HG02884 (cell line): ENCODE results near the gene POPDC3.

ENCODE experiments used
- ATAC-seq: cut with Tn5 transposase; IDR thresholded peaks from one replicate; pipeline ENCODE4 v1.9.1; 2021; ENCODE audit warnings: mild to moderate bottlenecking, moderate library complexity; ENCODE audit not compliant: unreplicated experiment

Gene POPDC3

DNA sequence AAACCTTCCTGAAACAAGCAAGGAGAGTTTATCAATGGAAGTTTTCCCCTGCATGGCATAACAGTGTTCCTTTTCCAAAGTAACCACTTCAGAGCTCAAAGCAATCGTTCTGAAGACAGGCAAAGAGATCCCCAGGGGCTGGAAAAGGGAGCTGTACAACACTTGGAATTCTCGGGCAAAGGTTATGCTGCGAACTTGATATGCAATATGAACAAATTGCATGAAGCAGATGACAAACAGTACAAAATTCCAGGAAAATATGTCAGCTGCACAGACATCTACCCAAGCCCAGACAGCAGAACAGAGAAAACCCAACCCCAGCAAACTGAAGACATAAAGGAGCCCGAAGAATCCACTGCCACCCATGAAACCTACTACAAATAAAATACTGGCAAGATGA is 18.4 kb downstream of the POPDC3 start:
- no peak for ATAC-seq

DNA sequence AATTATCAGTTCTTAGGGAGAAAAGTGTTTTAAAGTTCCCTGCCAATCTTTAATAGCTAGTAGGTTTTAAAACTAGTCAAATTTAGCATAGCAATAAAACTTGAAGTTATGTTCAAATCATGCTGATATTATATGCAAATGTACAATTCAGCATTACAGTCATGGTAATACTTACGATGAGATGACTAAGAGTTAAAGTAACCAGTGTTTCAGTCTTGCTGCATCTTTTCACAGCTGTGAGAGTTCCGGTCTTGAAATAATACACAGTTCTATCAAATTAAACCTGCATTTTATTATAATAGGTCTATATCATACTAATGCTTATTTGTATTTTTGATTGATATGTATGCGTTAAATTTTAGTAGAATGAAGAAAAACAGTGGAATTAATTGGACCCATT is 26.1 kb downstream of the POPDC3 start:
- ATAC-seq, result no peak

DNA sequence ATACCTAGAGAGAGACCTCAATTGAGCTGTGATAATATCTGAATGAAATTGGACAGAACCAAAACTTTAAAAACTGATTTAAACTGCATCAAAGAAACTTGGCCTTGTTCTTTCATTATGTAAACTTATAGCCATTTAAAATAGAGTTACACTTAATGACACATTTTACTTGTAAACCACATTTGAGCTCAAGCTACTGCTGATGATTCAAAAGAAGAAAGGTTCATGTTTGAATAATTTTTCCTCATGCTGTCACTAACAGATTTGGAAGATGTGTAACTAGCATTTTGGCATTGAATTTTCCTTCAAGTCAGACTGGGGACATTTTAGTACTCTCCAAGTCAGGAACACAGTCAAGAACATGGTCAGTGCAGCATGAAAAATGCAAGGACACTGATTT is 26.9 kb downstream of the POPDC3 start:
- ATAC-seq, result no peak

DNA sequence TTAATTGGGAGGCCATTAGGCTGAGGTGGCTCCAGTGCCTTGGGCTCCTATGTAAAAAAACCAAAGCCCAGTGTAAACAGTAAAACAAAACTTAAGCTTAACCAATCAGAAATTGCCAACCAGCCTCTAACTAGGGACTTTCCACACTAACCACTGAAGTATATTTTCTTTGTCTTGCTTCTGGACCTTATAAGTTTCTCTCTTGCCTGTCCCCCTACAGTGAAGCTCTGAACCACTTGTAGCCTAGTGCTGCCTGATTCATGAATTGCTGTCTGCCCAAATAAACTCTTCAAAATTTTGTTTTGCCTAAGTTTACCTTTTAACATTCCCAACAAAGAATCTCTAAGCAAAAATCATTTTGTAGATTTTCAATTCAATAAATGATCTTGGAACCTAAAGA is 28.2 kb downstream of the POPDC3 start:
- ATAC-seq, result no peak

DNA sequence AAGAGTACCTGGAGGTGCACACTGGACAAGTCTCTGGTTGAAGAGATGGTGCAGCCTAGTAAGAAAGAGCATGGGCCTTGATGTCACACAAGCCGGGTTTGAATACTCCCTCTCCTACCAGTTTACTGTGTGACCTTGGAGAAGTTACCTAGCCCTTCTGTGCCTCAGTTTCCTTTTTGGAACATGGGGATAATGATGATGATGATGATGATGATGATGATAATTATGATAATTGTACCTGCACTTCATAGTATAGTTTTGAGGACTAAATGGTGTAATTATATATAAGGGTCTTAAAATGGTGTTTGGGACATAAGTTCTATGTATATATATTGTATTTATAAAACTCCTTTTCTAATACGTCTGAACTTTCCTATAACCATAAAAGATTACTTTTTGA is 41.7 kb downstream of the POPDC3 start:
- ATAC-seq, result no peak

- no peak for ATAC-seq
Observed at GRCh38 chr6:105137388-105137787, 42.4 kb downstream of the POPDC3 start.

- ATAC-seq, result peak; percentile 48
Observed at GRCh38 chr6:105136431-105137350, 43.1 kb downstream of the POPDC3 start.

DNA sequence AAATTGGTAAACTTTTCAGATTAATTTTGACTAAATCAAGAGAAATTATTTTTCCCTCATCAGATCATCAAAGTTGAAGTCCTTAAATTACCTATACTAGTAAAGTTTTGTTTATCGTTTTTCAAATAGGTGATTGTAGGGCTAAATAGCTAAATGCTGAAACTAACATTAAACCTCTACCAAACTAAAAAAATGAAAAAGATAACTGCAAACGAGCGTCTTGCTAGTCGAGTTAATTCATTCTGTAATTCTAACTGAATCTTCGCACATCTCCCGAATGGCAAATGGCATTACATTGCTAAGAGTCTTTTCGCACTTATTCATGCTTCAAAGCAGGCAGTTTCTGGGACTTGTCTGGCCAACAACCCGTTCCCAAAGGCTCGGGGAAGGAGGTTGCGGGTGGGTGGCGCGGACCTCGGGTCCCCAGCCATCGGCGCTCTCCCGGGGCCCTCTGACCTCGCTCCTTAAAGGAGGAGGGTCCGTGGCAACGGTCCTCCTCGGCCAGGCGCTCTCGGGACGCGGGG is 43.8 kb downstream of the POPDC3 start:
- no peak for ATAC-seq

DNA sequence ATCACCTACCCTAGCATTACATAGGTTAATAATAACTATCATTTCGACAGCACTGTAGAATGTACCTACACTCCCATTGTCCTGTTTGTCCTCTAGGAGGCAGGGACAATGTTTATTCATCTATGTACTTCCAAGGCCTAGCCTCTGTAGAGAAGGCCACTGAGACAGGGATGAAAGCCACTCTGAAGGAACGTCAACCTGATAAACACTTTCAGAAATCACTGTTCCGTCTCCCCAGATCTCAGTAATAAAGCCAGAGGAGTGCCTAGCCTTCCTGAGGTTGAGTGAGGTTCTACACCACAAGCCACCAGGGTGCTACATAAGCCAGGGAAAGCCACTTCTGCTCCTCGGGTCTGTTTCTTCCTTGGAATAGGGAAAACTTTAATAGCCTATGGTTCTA is 44.8 kb downstream of the POPDC3 start:
- ATAC-seq, result no peak

DNA sequence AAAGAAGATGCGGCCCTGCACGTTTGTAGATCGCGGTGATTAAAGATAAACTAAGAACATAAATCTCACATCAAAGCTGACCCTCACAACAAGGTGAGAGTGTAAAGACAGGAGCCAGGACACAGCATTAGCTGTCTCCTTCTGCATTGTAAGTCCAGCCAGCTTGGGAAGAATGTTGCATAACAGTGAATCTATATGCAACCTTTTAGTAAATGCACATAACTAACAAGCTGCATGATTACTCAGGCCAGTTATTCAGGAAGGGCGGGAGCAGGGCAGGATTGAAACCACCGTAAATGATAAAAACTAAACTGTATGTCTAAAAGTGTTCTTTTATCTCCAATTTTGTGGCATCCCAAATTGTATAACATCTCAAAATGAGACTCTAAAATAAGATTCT is 57.1 kb downstream of the POPDC3 start:
- ATAC-seq, result no peak

DNA sequence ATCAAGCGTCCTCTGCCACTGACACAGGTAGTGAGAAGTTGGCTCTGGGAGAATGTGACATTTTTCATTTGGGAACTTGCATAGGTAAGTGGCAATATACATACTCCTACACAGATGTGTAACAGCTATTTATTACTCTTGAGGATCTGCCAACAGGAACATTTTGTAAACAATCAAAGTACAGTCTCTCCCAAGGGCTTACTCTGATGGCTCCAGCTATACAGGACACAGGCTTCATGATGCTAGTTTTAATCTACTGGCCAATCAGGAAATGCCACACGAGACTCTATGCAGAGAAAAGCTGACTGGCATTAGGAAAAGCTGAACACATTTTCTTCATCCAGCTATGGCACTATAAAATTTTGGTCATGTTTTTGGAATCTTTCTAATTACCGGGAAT is 57.8 kb downstream of the POPDC3 start:
- ATAC-seq, result no peak

GRCh38 chr6:105120570-105120969 is 59.2 kb downstream of the POPDC3 start:
- no peak for ATAC-seq

DNA sequence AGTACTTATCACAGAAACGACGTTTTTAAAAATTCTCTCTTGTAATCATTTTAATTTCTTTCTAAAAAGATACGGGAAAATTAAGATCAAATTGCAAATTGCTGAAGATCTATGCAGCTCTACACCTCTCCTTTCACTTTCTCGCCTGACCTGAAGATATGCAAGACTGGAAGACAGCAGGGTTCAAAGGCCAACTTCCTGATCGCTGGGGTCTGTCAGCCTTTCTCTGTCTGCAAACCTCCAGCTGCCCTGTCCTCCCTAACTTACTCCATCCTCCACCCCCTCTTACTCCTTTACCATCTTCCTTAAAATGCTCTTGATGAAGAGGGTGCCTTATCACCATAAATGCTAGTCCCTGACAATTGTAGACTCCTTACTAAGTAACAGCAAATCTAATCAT is 63.7 kb downstream of the POPDC3 start:
- no peak for ATAC-seq

GRCh38 chr6:105113422-105113821 is 66.4 kb downstream of the POPDC3 start:
- no peak for ATAC-seq

DNA sequence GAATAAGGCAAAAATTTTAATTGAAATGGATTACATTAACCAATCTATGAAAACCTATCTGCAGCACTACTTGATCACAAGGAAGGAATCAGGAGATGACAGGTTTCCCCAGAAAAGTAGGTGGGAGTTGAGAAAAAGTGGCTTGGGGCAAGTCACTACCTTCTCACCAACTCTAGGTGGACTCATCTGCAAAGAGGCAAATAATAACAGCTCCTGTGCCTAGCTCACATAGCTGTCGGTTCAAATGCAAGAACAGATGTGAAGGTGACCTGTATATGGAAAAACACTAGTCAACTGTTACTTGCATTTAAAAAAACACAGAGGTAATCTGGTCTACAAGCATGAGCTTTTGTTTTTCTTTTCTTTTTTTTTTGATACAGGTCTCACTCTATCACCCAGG is 67.2 kb downstream of the POPDC3 start:
- no peak for ATAC-seq

- no peak for ATAC-seq
Observed at GRCh38 chr6:105111871-105112270, 67.9 kb downstream of the POPDC3 start.

DNA sequence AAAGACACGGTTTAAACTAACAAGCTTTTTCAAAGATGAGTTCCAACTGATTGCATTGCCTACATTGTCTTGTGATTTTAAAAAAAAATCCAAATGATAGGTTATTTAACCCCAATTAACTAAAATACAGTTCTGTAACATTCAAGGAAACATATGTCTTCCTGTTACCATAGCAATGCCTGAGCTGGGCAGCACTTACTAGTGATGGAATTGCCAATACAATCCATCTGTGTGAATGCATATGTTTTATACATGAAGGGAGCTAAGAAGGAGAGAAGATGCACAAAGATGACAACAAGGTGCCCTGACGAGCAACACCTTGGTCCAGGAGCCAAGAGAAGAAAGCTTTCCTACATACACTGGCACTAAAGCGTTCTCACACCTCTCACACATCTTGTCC is 68.7 kb downstream of the POPDC3 start:
- no peak for ATAC-seq

DNA sequence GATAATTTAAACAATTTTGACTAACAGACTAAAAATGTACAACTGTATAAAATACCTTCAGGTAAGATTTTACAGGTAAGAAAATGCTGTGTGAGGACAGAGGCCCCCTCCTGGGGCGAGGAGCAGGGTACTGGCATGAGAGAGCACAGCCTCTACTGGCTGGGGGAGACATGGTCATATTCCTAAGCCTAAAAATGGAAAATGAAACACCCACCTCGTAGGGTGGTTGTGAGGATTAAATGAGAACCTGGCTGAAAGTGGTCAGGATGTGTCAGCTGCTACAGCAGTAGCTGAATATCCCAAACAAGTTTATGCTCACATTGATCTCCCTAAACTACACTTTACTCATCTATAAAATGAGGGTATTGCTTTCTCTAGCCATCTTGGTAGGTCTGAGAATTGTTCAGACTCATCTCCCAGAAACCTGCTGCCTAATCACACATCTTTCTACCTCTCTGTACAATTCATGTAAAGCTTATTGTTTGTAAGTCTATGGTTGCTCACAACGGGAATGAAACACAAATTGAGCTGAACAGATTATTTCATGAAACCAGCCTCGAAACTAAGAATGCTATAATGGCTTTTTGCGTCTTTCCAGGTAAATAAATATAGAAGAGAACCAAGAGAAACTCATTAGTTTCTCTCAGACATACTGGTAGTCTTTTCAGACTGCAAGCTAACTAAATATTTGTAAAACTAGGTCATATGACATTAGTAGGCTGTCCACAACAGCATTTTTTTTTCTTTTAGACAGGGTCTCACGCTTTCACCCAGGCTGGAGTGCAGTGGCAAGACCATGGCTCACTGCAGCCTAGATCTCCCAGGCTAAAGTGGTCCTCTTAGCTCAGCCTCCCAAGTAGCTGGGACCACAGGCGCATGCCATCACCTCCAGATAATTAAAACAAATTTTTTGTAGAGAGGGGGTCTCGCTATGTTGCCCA is 69.6 kb downstream of the POPDC3 start:
- ATAC-seq, result no peak

DNA sequence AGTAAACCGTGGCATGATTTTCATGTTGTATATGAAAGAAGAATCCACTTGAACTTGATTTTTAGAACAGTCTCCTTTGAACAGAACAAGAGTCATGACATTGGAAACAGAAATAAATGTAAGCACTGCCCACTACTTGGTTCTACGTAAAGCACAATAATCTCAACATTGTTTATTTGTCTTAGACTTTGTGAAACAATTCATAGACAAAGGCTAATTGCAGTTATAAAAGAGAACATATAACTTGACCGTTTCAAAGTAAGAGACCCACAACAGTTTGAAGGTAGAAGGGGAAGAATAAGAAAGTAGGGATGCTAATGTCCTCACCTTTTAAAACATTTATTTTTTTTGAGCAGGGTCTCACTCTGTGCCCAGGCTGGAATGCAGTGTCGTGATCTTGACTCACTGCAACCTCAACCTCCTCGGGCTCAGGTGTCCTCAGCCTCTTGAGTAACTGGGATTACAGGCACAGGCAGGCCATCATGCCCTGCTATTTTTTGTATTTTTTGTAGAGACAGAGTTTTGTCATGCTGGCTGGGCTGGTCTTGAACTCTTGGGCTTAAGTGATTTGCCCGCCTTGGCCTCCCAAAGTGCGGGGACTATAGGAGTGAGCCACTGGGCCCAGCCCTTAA is 71.1 kb downstream of the POPDC3 start:
- ATAC-seq, result no peak
